ENCODE results near the gene LMF2.
"Not testable (repeated sequence)": the region's sequence is repeated elsewhere in the genome, so short reads cannot be mapped to it uniquely, and the experiment has no call there.

Gene LMF2

GRCh38 chr22:50546326-50547262 lies 39.1 kb upstream of the LMF2 start:
- H3K4me1 ChIP-seq (ENCODE audit: control insufficient read depth, insufficient read depth, low read length): no peaks in the 10 kb centered on the region
- 94% methylated on average over 78 of the region's 78 CpGs for WGBS, 2 experiments
- peaks cover 26% of the 10 kb centered on the region for H3K27me3 ChIP-seq (ENCODE audit: control insufficient read depth, insufficient read depth, low read length, poor library complexity, severe bottlenecking)
- no peak overlapping the region for H3K4me3 ChIP-seq (ENCODE audit: insufficient read depth, low read depth, low read length)
- no peak overlapping the region for H3K27ac ChIP-seq (ENCODE audit: insufficient read depth, low read depth, low read length, poor library complexity, severe bottlenecking)
- H3K9me3 ChIP-seq (ENCODE audit: control insufficient read depth, low read length): no peaks in the 10 kb centered on the region
- H3K36me3 ChIP-seq (ENCODE audit: control insufficient read depth, insufficient read depth, low read length): no peaks in the 10 kb centered on the region

GRCh38 chr22:50545522-50546325 lies 38.2 kb upstream of the LMF2 start, which contains the start of gene KLHDC7B:
KLHDC7B (plus strand) TSS chr22:50545899; CDS start chr22:50546244, 345 bp downstream.
- Histone ChIP-seq H3K4me1 (ENCODE audit: control insufficient read depth, insufficient read depth, low read length) (no peaks in the 10 kb centered on the region), H3K4me3 (ENCODE audit: insufficient read depth, low read depth, low read length) (no peak within 1 kb of the TSS), H3K36me3 (ENCODE audit: control insufficient read depth, insufficient read depth, low read length) (no peaks in the 10 kb centered on the region), H3K9me3 (ENCODE audit: control insufficient read depth, low read length) (no peaks in the 10 kb centered on the region), H3K27me3 (ENCODE audit: control insufficient read depth, insufficient read depth, low read length, poor library complexity, severe bottlenecking) (peaks cover 26% of the 10 kb centered on the region), H3K27ac (ENCODE audit: insufficient read depth, low read depth, low read length, poor library complexity, severe bottlenecking) (no peak within 1 kb of the TSS)
- WGBS, 2 experiments: 89 to 91% methylated on average over 10 of the region's 10 CpGs

GRCh38 chr22:50544746-50545253 lies 37.3 kb upstream of the LMF2 start:
- H3K4me1 ChIP-seq (ENCODE audit: control insufficient read depth, insufficient read depth, low read length): no peaks in the 10 kb centered on the region
- 89 to 91% methylated on average over 5 of the region's 5 CpGs for WGBS, 2 experiments
- no peaks in the 10 kb centered on the region for H3K9me3 ChIP-seq (ENCODE audit: control insufficient read depth, low read length)
- H3K27ac ChIP-seq (ENCODE audit: insufficient read depth, low read depth, low read length, poor library complexity, severe bottlenecking): no peak overlapping the region
- peaks cover 26% of the 10 kb centered on the region for H3K27me3 ChIP-seq (ENCODE audit: control insufficient read depth, insufficient read depth, low read length, poor library complexity, severe bottlenecking)
- no peaks in the 10 kb centered on the region for H3K36me3 ChIP-seq (ENCODE audit: control insufficient read depth, insufficient read depth, low read length)
- H3K4me3 ChIP-seq (ENCODE audit: insufficient read depth, low read depth, low read length): no peak overlapping the region

- no peaks in the 10 kb centered on the region for H3K4me1 ChIP-seq (ENCODE audit: control insufficient read depth, insufficient read depth, low read length)
- no peak overlapping the region for H3K27ac ChIP-seq (ENCODE audit: insufficient read depth, low read depth, low read length, poor library complexity, severe bottlenecking)
- peaks cover 26% of the 10 kb centered on the region for H3K27me3 ChIP-seq (ENCODE audit: control insufficient read depth, insufficient read depth, low read length, poor library complexity, severe bottlenecking)
- H3K4me3 ChIP-seq (ENCODE audit: insufficient read depth, low read depth, low read length): no peak overlapping the region
- no peaks in the 10 kb centered on the region for H3K36me3 ChIP-seq (ENCODE audit: control insufficient read depth, insufficient read depth, low read length)
- no peaks in the 10 kb centered on the region for H3K9me3 ChIP-seq (ENCODE audit: control insufficient read depth, low read length)
- 11 to 12% methylated on average over 52 of the region's 52 CpGs for WGBS, 2 experiments
Measured at GRCh38 chr22:50544078-50544745, 36.7 kb upstream of the LMF2 start.

- Histone ChIP-seq H3K4me1 (ENCODE audit: control insufficient read depth, insufficient read depth, low read length) (no peaks in the 10 kb centered on the region), H3K27ac (ENCODE audit: insufficient read depth, low read depth, low read length, poor library complexity, severe bottlenecking) (no peak overlapping the region), H3K27me3 (ENCODE audit: control insufficient read depth, insufficient read depth, low read length, poor library complexity, severe bottlenecking) (peaks cover 26% of the 10 kb centered on the region), H3K36me3 (ENCODE audit: control insufficient read depth, insufficient read depth, low read length) (no peaks in the 10 kb centered on the region), H3K9me3 (ENCODE audit: control insufficient read depth, low read length) (no peaks in the 10 kb centered on the region), H3K4me3 (ENCODE audit: insufficient read depth, low read depth, low read length) (no peak overlapping the region)
- WGBS, 2 experiments: 94 to 97% methylated on average over 19 of the region's 19 CpGs
Measured at GRCh38 chr22:50542416-50542927, 35.0 kb upstream of the LMF2 start.

- not testable (repeated sequence) for H3K36me3 ChIP-seq (ENCODE audit: control insufficient read depth, insufficient read depth, low read length); H3K27ac ChIP-seq (ENCODE audit: insufficient read depth, low read depth, low read length, poor library complexity, severe bottlenecking); H3K9me3 ChIP-seq (ENCODE audit: control insufficient read depth, low read length); H3K4me3 ChIP-seq (ENCODE audit: insufficient read depth, low read depth, low read length); H3K4me1 ChIP-seq (ENCODE audit: control insufficient read depth, insufficient read depth, low read length)
- H3K27me3 ChIP-seq (ENCODE audit: control insufficient read depth, insufficient read depth, low read length, poor library complexity, severe bottlenecking): peaks cover 26% of the 10 kb centered on the region
- WGBS, 2 experiments: 92 to 94% methylated on average over 5 of the region's 5 CpGs
Measured at GRCh38 chr22:50541667-50542026, 34.1 kb upstream of the LMF2 start.

- 86 to 88% methylated on average over 10 of the region's 10 CpGs for WGBS, 2 experiments
- Histone ChIP-seq H3K27ac (ENCODE audit: insufficient read depth, low read depth, low read length, poor library complexity, severe bottlenecking) (no peak overlapping the region), H3K27me3 (ENCODE audit: control insufficient read depth, insufficient read depth, low read length, poor library complexity, severe bottlenecking) (peaks cover 23% of the 10 kb centered on the region), H3K4me1 (ENCODE audit: control insufficient read depth, insufficient read depth, low read length) (no peaks in the 10 kb centered on the region), H3K9me3 (ENCODE audit: control insufficient read depth, low read length) (no peaks in the 10 kb centered on the region), H3K36me3 (ENCODE audit: control insufficient read depth, insufficient read depth, low read length) (no peaks in the 10 kb centered on the region), H3K4me3 (ENCODE audit: insufficient read depth, low read depth, low read length) (no peak overlapping the region)
Measured at GRCh38 chr22:50540381-50540780, 32.9 kb upstream of the LMF2 start.

- 91 to 92% methylated on average over 13 of the region's 13 CpGs for WGBS, 2 experiments
- no peak overlapping the region for H3K27ac ChIP-seq (ENCODE audit: insufficient read depth, low read depth, low read length, poor library complexity, severe bottlenecking)
- no peak overlapping the region for H3K4me3 ChIP-seq (ENCODE audit: insufficient read depth, low read depth, low read length)
- H3K4me1 ChIP-seq (ENCODE audit: control insufficient read depth, insufficient read depth, low read length): no peaks in the 10 kb centered on the region
- H3K9me3 ChIP-seq (ENCODE audit: control insufficient read depth, low read length): no peaks in the 10 kb centered on the region
- H3K36me3 ChIP-seq (ENCODE audit: control insufficient read depth, insufficient read depth, low read length): no peaks in the 10 kb centered on the region
- H3K27me3 ChIP-seq (ENCODE audit: control insufficient read depth, insufficient read depth, low read length, poor library complexity, severe bottlenecking): peaks cover 9% of the 10 kb centered on the region
Measured at GRCh38 chr22:50537765-50538164, 30.3 kb upstream of the LMF2 start.

GRCh38 chr22:50536226-50536625 lies 28.7 kb upstream of the LMF2 start:
- H3K9me3 ChIP-seq (ENCODE audit: control insufficient read depth, low read length): no peaks in the 10 kb centered on the region

More at GRCh38 chr22:50536226-50536625, 28.7 kb upstream of the LMF2 start:
- H3K27ac ChIP-seq (ENCODE audit: insufficient read depth, low read depth, low read length, poor library complexity, severe bottlenecking): no peak overlapping the region
- H3K4me1 ChIP-seq (ENCODE audit: control insufficient read depth, insufficient read depth, low read length): peaks cover 5% of the 10 kb centered on the region
- WGBS, 2 experiments: 93 to 98% methylated on average over 3 of the region's 3 CpGs
- peaks cover 24% of the 10 kb centered on the region for H3K27me3 ChIP-seq (ENCODE audit: control insufficient read depth, insufficient read depth, low read length, poor library complexity, severe bottlenecking)
- no peak overlapping the region for H3K4me3 ChIP-seq (ENCODE audit: insufficient read depth, low read depth, low read length)
- no peaks in the 10 kb centered on the region for H3K36me3 ChIP-seq (ENCODE audit: control insufficient read depth, insufficient read depth, low read length)

All from ectodermal cell (in vitro differentiated cells).